Neural progenitor cell (in vitro differentiated cells): Measurements from ENCODE around the gene STK24. TPM values are rescaled to one million over a fixed set of nuclear protein-coding genes. Genes with fewer than 3 reads are reported as not detected.

Experiments used
- DNase-seq: peaks from one replicate; pipeline ENCODE4 v3.0.0-alpha.2; 2016; ENCODE audit warnings: low spot score
- H2AFZ ChIP-seq: fragments of 200-600 bp; sonication (generic); replicated peaks from 2 replicates; pipeline ENCODE4 v1.6.1; 2016; ENCODE audit warnings: antibody characterized with exemption
- H3F3A ChIP-seq: fragments of 200-600 bp; sonication (generic); 2 replicates; pipeline ENCODE4 v1.6.1; 2016; ENCODE audit warnings: antibody characterized with exemption, low read depth
- H3K27ac ChIP-seq: fragments of 200-600 bp; sonication (generic); 2 replicates; pipeline ENCODE4 v1.5.1; 2016; ENCODE audit warnings: mild to moderate bottlenecking
- H3K27me3 ChIP-seq: fragments of 200-600 bp; sonication (generic); 2 replicates; pipeline ENCODE4 v1.6.1; 2016; ENCODE audit warnings: mild to moderate bottlenecking, moderate library complexity
- H3K36me3 ChIP-seq: fragments of 200-600 bp; sonication (generic); 2 replicates; pipeline ENCODE4 v1.5.1; 2016
- H3K4me1 ChIP-seq: fragments of 200-600 bp; sonication (generic); 2 replicates; pipeline ENCODE4 v1.6.1; 2016; ENCODE audit warnings: mixed run types
- H3K4me2 ChIP-seq: fragments of 200-600 bp; sonication (generic); 2 replicates; pipeline ENCODE4 v1.6.1; 2016
- H3K4me3 ChIP-seq: fragments of 200-600 bp; sonication (generic); 2 replicates; pipeline ENCODE4 v1.5.1; 2016
- H3K79me2 ChIP-seq: fragments of 200-600 bp; sonication (generic); 2 replicates; pipeline ENCODE4 v1.6.1; 2016; ENCODE audit warnings: low read depth
- H3K9ac ChIP-seq: fragments of 200-600 bp; sonication (generic); 2 replicates; pipeline ENCODE4 v1.6.1; 2016
- H3K9me3 ChIP-seq: fragments of 200-600 bp; sonication (generic); 2 replicates; pipeline ENCODE4 v1.5.1; 2016; ENCODE audit warnings: low read depth
- H4K20me1 ChIP-seq: fragments of 200-600 bp; sonication (generic); 2 replicates; pipeline ENCODE4 v1.6.1; 2016; ENCODE audit warnings: low read depth
- H3K27ac Mint-ChIP-seq: 3 replicates; pipeline ENCODE4 v1.8.0; 2021; ENCODE audit warnings: mixed read lengths
- H3K27me3 Mint-ChIP-seq: 2 replicates; pipeline ENCODE4 v1.8.0; 2022; ENCODE audit warnings: low read depth, mild to moderate bottlenecking, inconsistent platforms, moderate library complexity, mixed read lengths; ENCODE audit not compliant: insufficient read depth
- H3K36me3 Mint-ChIP-seq: 3 replicates; pipeline ENCODE4 v1.8.0; 2021; ENCODE audit warnings: mixed read lengths
- H3K4me1 Mint-ChIP-seq: 3 replicates; pipeline ENCODE4 v1.8.0; 2021; ENCODE audit warnings: mixed read lengths
- H3K4me3 Mint-ChIP-seq: 3 replicates; pipeline ENCODE4 v1.8.0; 2021; ENCODE audit warnings: mild to moderate bottlenecking, moderate library complexity, mixed read lengths
- H3K9me3 Mint-ChIP-seq: 3 replicates; pipeline ENCODE4 v1.8.0; 2020; ENCODE audit warnings: mixed read lengths
- EZH2 ChIP-seq: fragments of 200-600 bp; sonication (generic); IDR thresholded peaks from 2 replicates; pipeline ENCODE4 v1.6.1; 2017; ENCODE audit warnings: antibody characterized with exemption, mild to moderate bottlenecking, moderate library complexity
- EZH2phosphoT487 ChIP-seq: fragments of 200-600 bp; sonication (generic); IDR thresholded peaks from 2 replicates; pipeline ENCODE4 v1.6.1; 2017; ENCODE audit warnings: antibody characterized with exemption
- total RNA-seq: library from RNA; depleted of rRNA; stranded (reverse); fragments of >200 nt; gene quantifications from 2 replicates; pipeline ENCODE4 v1.2.3, GENCODE V29; 2015; ENCODE audit warnings: low replicate concordance
- TF ChIP-seq, protein P1 (sequence below): fragments of 200-600 bp; sonication (generic); IDR thresholded peaks from 2 replicates; pipeline ENCODE4 v1.5.1; 2017; ENCODE audit warnings: antibody characterized with exemption, mild to moderate bottlenecking

Gene STK24
- total RNA-seq, 1 donor from 2014 or later, result 330 TPM

GRCh38 chr13:98456413-98456845, 120.5 kb downstream of the STK24 start:
- peaks cover 1% of the 10 kb centered on the region for H3K79me2 ChIP-seq
- H3K4me3 ChIP-seq, result no peak overlapping the region
- no peaks in the 10 kb centered on the region for H3F3A ChIP-seq
- no peaks in the 10 kb centered on the region for H3K36me3 ChIP-seq
- H3K4me1 ChIP-seq, result peaks cover 2% of the 10 kb centered on the region
- Mint-ChIP-seq H3K4me3 (no peak overlapping the region), H3K27me3 (peaks cover 2% of the 10 kb centered on the region), H3K9me3 (no peaks in the 10 kb centered on the region), H3K36me3 (peaks cover 62% of the 10 kb centered on the region), H3K27ac (no peak overlapping the region), H3K4me1 (peaks cover 36% of the 10 kb centered on the region)
- no peak overlapping the region for H3K4me2 ChIP-seq
- DNase-seq, result no peak
- no peaks in the 10 kb centered on the region for H3K9me3 ChIP-seq
- H3K9ac ChIP-seq, result no peak overlapping the region
- no peak for TF ChIP-seq EZH2
- no peak for TF ChIP-seq EZH2phosphoT487
- TF ChIP-seq, protein P1, sequence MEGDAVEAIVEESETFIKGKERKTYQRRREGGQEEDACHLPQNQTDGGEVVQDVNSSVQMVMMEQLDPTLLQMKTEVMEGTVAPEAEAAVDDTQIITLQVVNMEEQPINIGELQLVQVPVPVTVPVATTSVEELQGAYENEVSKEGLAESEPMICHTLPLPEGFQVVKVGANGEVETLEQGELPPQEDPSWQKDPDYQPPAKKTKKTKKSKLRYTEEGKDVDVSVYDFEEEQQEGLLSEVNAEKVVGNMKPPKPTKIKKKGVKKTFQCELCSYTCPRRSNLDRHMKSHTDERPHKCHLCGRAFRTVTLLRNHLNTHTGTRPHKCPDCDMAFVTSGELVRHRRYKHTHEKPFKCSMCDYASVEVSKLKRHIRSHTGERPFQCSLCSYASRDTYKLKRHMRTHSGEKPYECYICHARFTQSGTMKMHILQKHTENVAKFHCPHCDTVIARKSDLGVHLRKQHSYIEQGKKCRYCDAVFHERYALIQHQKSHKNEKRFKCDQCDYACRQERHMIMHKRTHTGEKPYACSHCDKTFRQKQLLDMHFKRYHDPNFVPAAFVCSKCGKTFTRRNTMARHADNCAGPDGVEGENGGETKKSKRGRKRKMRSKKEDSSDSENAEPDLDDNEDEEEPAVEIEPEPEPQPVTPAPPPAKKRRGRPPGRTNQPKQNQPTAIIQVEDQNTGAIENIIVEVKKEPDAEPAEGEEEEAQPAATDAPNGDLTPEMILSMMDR, result no peak
- H3K27me3 ChIP-seq, result no peaks in the 10 kb centered on the region
- no peak overlapping the region for H3K27ac ChIP-seq
- peaks cover 31% of the 10 kb centered on the region for H4K20me1 ChIP-seq
- H2AFZ ChIP-seq, result no peak overlapping the region

GRCh38 chr13:98454389-98454881, 122.5 kb downstream of the STK24 start:
- peaks cover 10% of the 10 kb centered on the region for H3F3A ChIP-seq
- H3K36me3 ChIP-seq, result no peaks in the 10 kb centered on the region
- peaks cover 39% of the 10 kb centered on the region for H4K20me1 ChIP-seq
- Mint-ChIP-seq H3K27me3 (peaks cover 5% of the 10 kb centered on the region), H3K4me1 (peaks cover 44% of the 10 kb centered on the region), H3K27ac (no peak overlapping the region), H3K9me3 (no peaks in the 10 kb centered on the region), H3K36me3 (peaks cover 50% of the 10 kb centered on the region), H3K4me3 (no peak overlapping the region)
- peaks cover 20% of the 10 kb centered on the region for H3K4me1 ChIP-seq
- no peak overlapping the region for H2AFZ ChIP-seq
- TF ChIP-seq, protein P1, result no peak
- TF ChIP-seq EZH2 (no peak), EZH2phosphoT487 (no peak)
- H3K9ac ChIP-seq, result no peak overlapping the region
- no peak for DNase-seq
- H3K4me3 ChIP-seq, result no peak overlapping the region
- no peak overlapping the region for H3K4me2 ChIP-seq
- H3K27me3 ChIP-seq, result no peaks in the 10 kb centered on the region
- H3K9me3 ChIP-seq, result no peaks in the 10 kb centered on the region
- H3K27ac ChIP-seq, result no peak overlapping the region
- peaks cover 14% of the 10 kb centered on the region for H3K79me2 ChIP-seq

- no peak overlapping the region for H3K4me3 Mint-ChIP-seq
- H3K9me3 Mint-ChIP-seq, result no peaks in the 10 kb centered on the region
- peaks cover 6% of the 10 kb centered on the region for H3K27me3 Mint-ChIP-seq
- Histone ChIP-seq H2AFZ (no peak overlapping the region), H3K79me2 (peaks cover 14% of the 10 kb centered on the region), H3K4me3 (no peak overlapping the region), H3K27ac (no peak overlapping the region), H3K4me2 (no peak overlapping the region), H3K4me1 (peaks cover 20% of the 10 kb centered on the region), H3K9ac (no peak overlapping the region), H3K36me3 (no peaks in the 10 kb centered on the region), H3K27me3 (no peaks in the 10 kb centered on the region), H3F3A (peaks cover 23% of the 10 kb centered on the region), H3K9me3 (no peaks in the 10 kb centered on the region), H4K20me1 (peaks cover 35% of the 10 kb centered on the region)
- TF ChIP-seq EZH2 (no peak), EZH2phosphoT487 (no peak)
- TF ChIP-seq, protein P1, result no peak
- no peak overlapping the region for H3K27ac Mint-ChIP-seq
- peaks cover 56% of the 10 kb centered on the region for H3K36me3 Mint-ChIP-seq
- H3K4me1 Mint-ChIP-seq, result peaks cover 46% of the 10 kb centered on the region
- no peak for DNase-seq
Measured at GRCh38 chr13:98452851-98453843, 123.8 kb downstream of the STK24 start.
